HG03558 (cell line): ENCODE data around the gene ZEB2.

ENCODE experiments used
- ATAC-seq: cut with Tn5 transposase; IDR thresholded peaks from one replicate; pipeline ENCODE4 v1.9.1; 2021; ENCODE audit warnings: moderate number of reproducible peaks; ENCODE audit not compliant: unreplicated experiment; ENCODE audit errors: extremely low read depth

Gene ZEB2

GRCh38 chr2:144519934-144520731 lies at the start of gene ZEB2:
Gene ZEB2 (minus strand): TSS chr2:144520119. CDS start chr2:144517350, 2,769 bp downstream.
- no peak for ATAC-seq

- no peak for ATAC-seq
Measured at GRCh38 chr2:144567745-144568144, 47.8 kb upstream of the ZEB2 start.

- ATAC-seq, result no peak
Measured at GRCh38 chr2:144566448-144566847, 46.5 kb upstream of the ZEB2 start.

GRCh38 chr2:144560251-144560650 lies 40.3 kb upstream of the ZEB2 start:
- ATAC-seq, result no peak

- ATAC-seq, result no peak
Measured at GRCh38 chr2:144559681-144560080, 39.8 kb upstream of the ZEB2 start.

- no peak for ATAC-seq
Measured at GRCh38 chr2:144559242-144559641, 39.3 kb upstream of the ZEB2 start.

- ATAC-seq, result no peak
Measured at GRCh38 chr2:144554492-144555210, 34.7 kb upstream of the ZEB2 start.

- ATAC-seq, result no peak
Measured at GRCh38 chr2:144553379-144553778, 33.5 kb upstream of the ZEB2 start.

- ATAC-seq, result no peak
Measured at GRCh38 chr2:144552821-144553220, 32.9 kb upstream of the ZEB2 start.

- ATAC-seq, result no peak
Measured at GRCh38 chr2:144550911-144551310, 31.0 kb upstream of the ZEB2 start.

GRCh38 chr2:144550084-144550483 lies 30.2 kb upstream of the ZEB2 start:
- ATAC-seq, result no peak

- ATAC-seq, result no peak
Measured at GRCh38 chr2:144548532-144549191, 28.7 kb upstream of the ZEB2 start.

GRCh38 chr2:144548088-144548487 lies 28.2 kb upstream of the ZEB2 start:
- ATAC-seq, result no peak

- no peak for ATAC-seq
Measured at GRCh38 chr2:144547494-144547893, 27.6 kb upstream of the ZEB2 start.

GRCh38 chr2:144546933-144547332 lies 27.0 kb upstream of the ZEB2 start:
- no peak for ATAC-seq

GRCh38 chr2:144545787-144546186 lies 25.9 kb upstream of the ZEB2 start:
- no peak for ATAC-seq

GRCh38 chr2:144544053-144544452 lies 24.1 kb upstream of the ZEB2 start:
- no peak for ATAC-seq

GRCh38 chr2:144541396-144541795 lies 21.5 kb upstream of the ZEB2 start:
- no peak for ATAC-seq

GRCh38 chr2:144539289-144539782 lies 19.4 kb upstream of the ZEB2 start:
- no peak for ATAC-seq

GRCh38 chr2:144535300-144535699 lies 15.4 kb upstream of the ZEB2 start:
- ATAC-seq, result no peak

- no peak for ATAC-seq
Measured at GRCh38 chr2:144533221-144533620, 13.3 kb upstream of the ZEB2 start.
